Measurements from ENCODE around the gene TBL1XR1. TPM values are rescaled to one million over a fixed set of nuclear protein-coding genes. Genes with fewer than 3 reads are reported as not detected.
"Not testable (repeated sequence)": the region's sequence is repeated elsewhere in the genome, so short reads cannot be mapped to it uniquely, and the experiment has no call there.

TBL1XR1 gene
- total RNA-seq, 1 donor from 2014 or later: 102 TPM

DNA sequence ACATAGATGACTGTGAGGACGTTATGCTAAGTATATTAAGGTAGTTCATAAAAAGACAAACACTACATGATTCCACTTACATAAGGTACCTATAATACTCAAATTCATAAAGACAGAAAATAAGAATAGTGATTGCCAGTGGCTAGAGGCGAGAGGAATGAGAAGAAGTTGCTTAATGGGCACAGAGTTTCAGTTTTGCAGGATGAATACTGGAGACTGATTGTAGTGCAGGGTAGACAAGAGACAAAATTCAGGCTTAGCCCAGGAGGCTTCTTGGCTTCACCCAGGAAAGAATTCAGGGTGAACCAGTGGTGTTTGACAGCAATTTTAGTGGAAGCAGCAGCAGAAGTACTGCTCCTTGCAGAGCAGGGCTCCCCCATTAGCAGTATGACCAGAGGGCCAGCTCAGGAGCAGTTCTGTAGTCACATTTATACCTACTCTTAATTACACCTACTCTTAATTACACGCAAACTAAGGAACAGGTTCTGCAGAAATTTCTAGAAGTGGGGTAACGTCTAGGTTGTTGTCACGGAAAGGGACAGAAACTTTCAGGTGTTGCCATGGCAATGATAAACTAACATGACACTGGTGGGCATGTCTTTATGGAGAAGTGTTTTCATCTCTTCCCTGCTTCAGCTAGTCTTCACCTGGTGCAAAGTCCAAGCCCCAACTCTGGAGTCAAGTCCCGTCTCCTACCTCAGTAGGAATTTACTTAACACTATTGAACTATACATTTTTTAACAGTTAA is 55.2 kb downstream of the TBL1XR1 start:
- TF ChIP-seq, protein P1, sequence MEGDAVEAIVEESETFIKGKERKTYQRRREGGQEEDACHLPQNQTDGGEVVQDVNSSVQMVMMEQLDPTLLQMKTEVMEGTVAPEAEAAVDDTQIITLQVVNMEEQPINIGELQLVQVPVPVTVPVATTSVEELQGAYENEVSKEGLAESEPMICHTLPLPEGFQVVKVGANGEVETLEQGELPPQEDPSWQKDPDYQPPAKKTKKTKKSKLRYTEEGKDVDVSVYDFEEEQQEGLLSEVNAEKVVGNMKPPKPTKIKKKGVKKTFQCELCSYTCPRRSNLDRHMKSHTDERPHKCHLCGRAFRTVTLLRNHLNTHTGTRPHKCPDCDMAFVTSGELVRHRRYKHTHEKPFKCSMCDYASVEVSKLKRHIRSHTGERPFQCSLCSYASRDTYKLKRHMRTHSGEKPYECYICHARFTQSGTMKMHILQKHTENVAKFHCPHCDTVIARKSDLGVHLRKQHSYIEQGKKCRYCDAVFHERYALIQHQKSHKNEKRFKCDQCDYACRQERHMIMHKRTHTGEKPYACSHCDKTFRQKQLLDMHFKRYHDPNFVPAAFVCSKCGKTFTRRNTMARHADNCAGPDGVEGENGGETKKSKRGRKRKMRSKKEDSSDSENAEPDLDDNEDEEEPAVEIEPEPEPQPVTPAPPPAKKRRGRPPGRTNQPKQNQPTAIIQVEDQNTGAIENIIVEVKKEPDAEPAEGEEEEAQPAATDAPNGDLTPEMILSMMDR (IDR thresholded peaks at IDR 0.05; ENCODE audit: borderline replicate concordance): no peak
- no peaks in the 10 kb centered on the region for H3K36me3 ChIP-seq
- H3K27ac ChIP-seq (replicated peaks): no peak overlapping the region
- no peaks in the 10 kb centered on the region for H3K27me3 ChIP-seq (ENCODE audit: low read depth)
- no peaks in the 10 kb centered on the region for H3K9me3 ChIP-seq (replicated peaks)
- intact Hi-C loops (cut with micrococcal nuclease): no loop called here
- no peak for DNase-seq
- peaks cover 81% of the 10 kb centered on the region for H3K4me1 ChIP-seq
- no peak overlapping the region for H3K4me3 ChIP-seq

DNA sequence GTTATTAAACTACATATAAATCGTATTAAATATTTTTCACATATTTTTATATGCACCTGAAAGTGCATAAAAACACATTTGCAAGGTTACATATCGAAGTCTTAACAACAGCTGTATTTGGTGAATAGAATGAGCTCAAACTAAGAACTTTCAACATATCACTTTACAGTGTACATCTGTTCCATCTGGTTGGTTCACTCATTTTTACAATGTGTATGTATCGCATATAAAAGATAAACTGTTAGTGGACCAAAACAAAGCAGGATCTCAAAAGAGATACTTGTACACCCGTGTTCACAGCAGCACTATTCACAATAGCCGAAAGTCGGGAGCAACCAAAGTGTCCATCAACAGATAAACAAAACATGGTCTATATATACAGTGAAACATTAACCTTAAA is 55.8 kb downstream of the TBL1XR1 start:
- intact Hi-C loops (cut with micrococcal nuclease): no loop called here
- DNase-seq: no peak

DNA sequence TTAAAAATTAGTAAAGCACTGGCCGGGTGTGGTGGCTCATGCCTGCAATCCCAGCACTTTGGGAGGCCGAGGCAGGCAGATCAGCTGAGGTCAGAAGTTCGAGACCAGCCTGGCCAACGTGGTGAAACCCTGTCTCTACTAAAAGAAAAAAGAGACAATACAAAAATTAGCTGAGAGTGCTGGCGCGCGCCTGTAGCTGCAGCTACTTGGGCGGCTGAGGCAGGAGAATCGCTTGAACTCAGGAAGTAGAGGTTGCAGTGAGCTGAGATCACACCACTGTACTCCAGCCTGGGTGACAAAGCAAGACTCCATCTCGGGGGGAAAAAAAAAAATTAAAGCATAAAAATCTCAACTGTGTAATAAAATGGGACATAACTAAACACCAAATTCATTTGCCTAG is 58.1 kb downstream of the TBL1XR1 start:
- H3K27ac ChIP-seq (replicated peaks); DNase-seq; H3K27me3 ChIP-seq (ENCODE audit: low read depth); intact Hi-C loops (cut with micrococcal nuclease); H3K36me3 ChIP-seq; H3K9me3 ChIP-seq (replicated peaks); H3K4me3 ChIP-seq: not testable (repeated sequence)
- peaks cover 72% of the 10 kb centered on the region for H3K4me1 ChIP-seq

More for the DNA sequence above, 55.8 kb downstream of the TBL1XR1 start:
- H3K4me1 ChIP-seq: peaks cover 80% of the 10 kb centered on the region
- no peak overlapping the region for H3K4me3 ChIP-seq
- TF ChIP-seq, protein P1 (IDR thresholded peaks at IDR 0.05; ENCODE audit: borderline replicate concordance): no peak
- H3K36me3 ChIP-seq: no peaks in the 10 kb centered on the region
- H3K9me3 ChIP-seq (replicated peaks): no peaks in the 10 kb centered on the region
- H3K27ac ChIP-seq (replicated peaks): no peak overlapping the region
- H3K27me3 ChIP-seq (ENCODE audit: low read depth): no peaks in the 10 kb centered on the region

GRCh38 chr3:177137774-177138705 is 59.2 kb downstream of the TBL1XR1 start:
- intact Hi-C loops (cut with micrococcal nuclease): no loop called here
- no peak overlapping the region for H3K27ac ChIP-seq (replicated peaks)

DNA sequence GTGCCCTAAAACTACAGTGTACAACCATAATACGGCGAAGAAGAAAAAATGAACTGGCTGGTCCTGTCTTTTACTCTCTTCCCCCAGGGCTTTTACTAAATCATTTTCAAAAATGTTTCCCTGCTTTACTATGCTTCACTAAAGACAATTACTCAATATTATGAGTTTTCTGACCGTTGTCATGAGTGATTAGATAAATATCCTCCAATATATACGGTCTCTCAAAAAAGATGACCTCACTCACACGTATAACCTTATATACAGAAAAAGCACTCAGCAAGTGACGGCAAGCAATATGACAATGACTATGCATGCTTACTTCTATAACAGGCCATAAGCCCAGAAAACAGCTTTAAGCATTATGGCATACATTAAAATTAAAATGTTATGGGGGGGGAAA is 60.5 kb downstream of the TBL1XR1 start:
- intact Hi-C loops (cut with micrococcal nuclease): no loop called here
- DNase-seq: no peak
- Histone ChIP-seq H3K4me1 (peaks cover 72% of the 10 kb centered on the region), H3K27me3 (ENCODE audit: low read depth) (no peaks in the 10 kb centered on the region), H3K36me3 (peaks cover 5% of the 10 kb centered on the region), H3K4me3 (no peak overlapping the region), H3K9me3 (replicated peaks) (no peaks in the 10 kb centered on the region), H3K27ac (replicated peaks) (no peak overlapping the region)
- TF ChIP-seq, protein P1 (IDR thresholded peaks at IDR 0.05; ENCODE audit: borderline replicate concordance): no peak

More at GRCh38 chr3:177137774-177138705, 59.2 kb downstream of the TBL1XR1 start:
- H3K36me3 ChIP-seq: peaks cover 5% of the 10 kb centered on the region
- no peaks in the 10 kb centered on the region for H3K9me3 ChIP-seq (replicated peaks)
- H3K4me3 ChIP-seq: no peak overlapping the region
- peaks cover 72% of the 10 kb centered on the region for H3K4me1 ChIP-seq
- TF ChIP-seq, protein P1 (IDR thresholded peaks at IDR 0.05; ENCODE audit: borderline replicate concordance): no peak
- no peaks in the 10 kb centered on the region for H3K27me3 ChIP-seq (ENCODE audit: low read depth)
- DNase-seq: no peak

Measured in left ventricle myocardium inferior (tissue), 1 donor.